Transverse colon (tissue), 4 donors: Measurements from ENCODE around the gene NUP62CL. TPM values are rescaled to one million over a fixed set of nuclear protein-coding genes. Genes with fewer than 3 reads are reported as not detected.

Source experiments
- DNase-seq: peaks from one replicate; pipeline ENCODE4 v3.0.0-alpha.2; 2019
- H3K27ac ChIP-seq, 4 donors: fragments of 200-600 bp; sonication (generic); 2 replicates each; pipeline ENCODE4 v1.5.1; 2016 to 2018; ENCODE audit warnings: inconsistent platforms in 4 of 4
- H3K27me3 ChIP-seq: fragments of 200-600 bp; sonication (generic); 2 replicates; pipeline ENCODE4 v1.5.1; 2017; ENCODE audit warnings: inconsistent platforms
- H3K36me3 ChIP-seq, 4 donors: fragments of 200-600 bp; sonication (generic); 2 replicates each; pipeline ENCODE4 v1.5.1; 2017 to 2019; ENCODE audit warnings: inconsistent platforms in 4 of 4
- H3K4me1 ChIP-seq, 4 donors: fragments of 200-600 bp; sonication (generic); 2 replicates each; pipeline ENCODE4 v1.5.1; 2017 to 2020; ENCODE audit warnings: inconsistent platforms in 4 of 4
- H3K4me3 ChIP-seq, 4 donors: fragments of 200-600 bp; sonication (generic); 1 replicate in 1 of 4; 2 replicates in 3 of 4; pipeline versions ENCODE4 v1.5.1 to v1.6.1; 2017 to 2019; ENCODE audit warnings: inconsistent platforms in 4 of 4
- H3K9me3 ChIP-seq, 2 donors: fragments of 200-600 bp; sonication (generic); 2 replicates each; pipeline ENCODE4 v1.5.1; 2017 to 2019; ENCODE audit warnings: inconsistent platforms in 2 of 2
- EP300 ChIP-seq: sonication (generic); formaldehyde crosslinking; IDR thresholded peaks from one replicate; pipeline ENCODE4 v1.6.1; 2017; ENCODE audit warnings: antibody characterized with exemption, low read depth
- POLR2A ChIP-seq: fragments of 450-650 bp; IDR thresholded peaks from one replicate; pipeline ENCODE4 v1.6.1; 2016; ENCODE audit warnings: antibody characterized with exemption, mild to moderate bottlenecking, moderate library complexity
- POLR2AphosphoS5 ChIP-seq, 3 donors: sonication (generic); formaldehyde crosslinking; IDR thresholded peaks; one replicate each; pipeline ENCODE4 v1.6.1; 2016; ENCODE audit warnings: antibody characterized with exemption in 3 of 3
- WGBS, 2 donors: methylation state at CpG; one replicate each; pipeline ENCODE4 v1.1.5; 2018; ENCODE audit warnings: low coverage in 1 of 2; 5-methylcytosine and 5-hydroxymethylcytosine counted together
- in situ Hi-C, 4 donors: fragments of 200-750 bp; cut with MboI; loops; one replicate each; pipeline versions ENCODE4 v1.15.0 to v1.15.1; 2017; ENCODE audit warnings: low sequenced_read_pairs in 3 of 4, low pct_ligation_motif_present in 1 of 4, low pct_unique_long_range_greater_than_20kb in 1 of 4
- intact Hi-C: fragments of 100-400 bp; cut with DNase I; formaldehyde crosslinking; loops from one replicate; pipeline ENCODE4 v1.15.1; 2023; ENCODE audit warnings: low total_unique reads
- small RNA-seq, 4 donors: library from RNA; depleted of rRNA; stranded (forward); fragments of <200 nt; gene quantifications; one replicate each; pipeline ENCODE3, GENCODE V24; 2016
- total RNA-seq, 4 donors: library from RNA; depleted of rRNA; stranded (reverse); fragments of >200 nt; gene quantifications; one replicate each; pipeline ENCODE4 v1.1.0, GENCODE V29; 2016
- TF ChIP-seq, protein P1 (sequence below), 5 experiments: fragments of 200-600 bp in 3 of 5; fragments of 450-650 bp in 2 of 5; sonication (generic) in 3 of 5; IDR thresholded peaks; 1 replicate in 2 of 5; 2 replicates in 3 of 5; pipeline ENCODE4 v1.5.1; 2016 to 2017; ENCODE audit warnings: antibody characterized with exemption in 5 of 5, inconsistent platforms in 3 of 5, mild to moderate bottlenecking in 2 of 5, moderate library complexity in 1 of 5

NUP62CL gene
- total RNA-seq, 4 donors from 2014 or later = 1.5 to 6.4 (median 3.5) TPM; not detected in 1

DNA sequence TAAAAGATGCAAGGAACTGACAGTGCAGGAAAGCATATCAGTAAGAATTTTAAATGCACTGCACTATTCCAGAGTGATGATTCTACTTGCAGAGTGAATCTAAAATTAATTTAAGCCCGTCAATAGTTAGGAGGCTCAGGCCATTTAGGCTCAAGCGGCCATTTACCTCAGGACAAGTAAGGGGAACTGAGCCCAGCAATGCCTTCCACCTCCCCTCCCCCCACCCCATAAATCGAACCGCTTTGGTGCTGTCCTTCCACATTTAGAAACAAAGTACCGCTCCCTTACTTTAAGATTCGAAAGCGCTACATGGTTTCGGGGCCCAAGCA lies 88.3 kb downstream of the NUP62CL start:
- intact Hi-C loops (no loop called here), in situ Hi-C loops (no loop called here)
- Histone ChIP-seq H3K9me3 (no peaks in the 10 kb centered on the region), H3K27me3 (no peaks in the 10 kb centered on the region), H3K36me3 (no peaks in the 10 kb centered on the region), H3K27ac (peak overlapping the region; percentile 67 to 87 (median 76)), H3K4me1 (peaks cover 0 to 8% (median 0%) of the 10 kb centered on the region in 4 donors), H3K4me3 (peak overlapping the region; percentile 21 to 85 (median 61))
- DNase-seq = no peak
- TF ChIP-seq POLR2A (no peak), POLR2AphosphoS5 (IDR thresholded peaks at IDR 0.05) (no peak), EP300 (no peak)
- TF ChIP-seq, protein P1, sequence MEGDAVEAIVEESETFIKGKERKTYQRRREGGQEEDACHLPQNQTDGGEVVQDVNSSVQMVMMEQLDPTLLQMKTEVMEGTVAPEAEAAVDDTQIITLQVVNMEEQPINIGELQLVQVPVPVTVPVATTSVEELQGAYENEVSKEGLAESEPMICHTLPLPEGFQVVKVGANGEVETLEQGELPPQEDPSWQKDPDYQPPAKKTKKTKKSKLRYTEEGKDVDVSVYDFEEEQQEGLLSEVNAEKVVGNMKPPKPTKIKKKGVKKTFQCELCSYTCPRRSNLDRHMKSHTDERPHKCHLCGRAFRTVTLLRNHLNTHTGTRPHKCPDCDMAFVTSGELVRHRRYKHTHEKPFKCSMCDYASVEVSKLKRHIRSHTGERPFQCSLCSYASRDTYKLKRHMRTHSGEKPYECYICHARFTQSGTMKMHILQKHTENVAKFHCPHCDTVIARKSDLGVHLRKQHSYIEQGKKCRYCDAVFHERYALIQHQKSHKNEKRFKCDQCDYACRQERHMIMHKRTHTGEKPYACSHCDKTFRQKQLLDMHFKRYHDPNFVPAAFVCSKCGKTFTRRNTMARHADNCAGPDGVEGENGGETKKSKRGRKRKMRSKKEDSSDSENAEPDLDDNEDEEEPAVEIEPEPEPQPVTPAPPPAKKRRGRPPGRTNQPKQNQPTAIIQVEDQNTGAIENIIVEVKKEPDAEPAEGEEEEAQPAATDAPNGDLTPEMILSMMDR (IDR thresholded peaks at IDR 0.05) = no peak
- 0 to 56% methylated on average over 1 to 8 of the region's 8 CpGs for WGBS, 2 donors

DNA sequence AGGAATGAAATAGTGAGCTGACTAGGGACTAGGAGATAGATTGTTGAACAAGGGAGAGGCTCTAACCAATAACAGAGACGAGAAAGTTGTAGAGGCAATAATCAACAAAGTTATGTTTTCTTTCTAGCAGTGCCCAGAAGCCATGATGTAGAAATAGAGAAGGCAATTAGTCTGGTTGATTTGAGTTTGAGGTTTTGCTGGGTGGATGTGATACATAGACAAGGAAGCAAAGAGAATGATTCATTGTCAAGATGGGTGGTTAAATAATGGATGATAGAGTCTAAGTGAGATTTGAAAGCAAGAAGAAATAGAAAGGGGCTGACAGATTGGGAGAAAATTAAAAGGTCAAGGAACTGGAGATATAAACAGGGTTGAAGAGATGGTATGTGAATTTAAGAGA lies 98.8 kb downstream of the NUP62CL start:
- Histone ChIP-seq H3K36me3 (no peaks in the 10 kb centered on the region), H3K27me3 (no peaks in the 10 kb centered on the region), H3K4me3 (no peak overlapping the region), H3K27ac (no peak overlapping the region), H3K4me1 (no peaks in the 10 kb centered on the region), H3K9me3 (no peaks in the 10 kb centered on the region)
- intact Hi-C loops (no loop called here), in situ Hi-C loops (no loop called here)
- TF ChIP-seq POLR2A (no peak), POLR2AphosphoS5 (IDR thresholded peaks at IDR 0.05) (no peak), EP300 (no peak)
- TF ChIP-seq, protein P1 (IDR thresholded peaks at IDR 0.05) = no peak
- 82 to 88% methylated on average over 1 of the region's 1 CpG for WGBS, 2 donors
- DNase-seq = no peak

DNA sequence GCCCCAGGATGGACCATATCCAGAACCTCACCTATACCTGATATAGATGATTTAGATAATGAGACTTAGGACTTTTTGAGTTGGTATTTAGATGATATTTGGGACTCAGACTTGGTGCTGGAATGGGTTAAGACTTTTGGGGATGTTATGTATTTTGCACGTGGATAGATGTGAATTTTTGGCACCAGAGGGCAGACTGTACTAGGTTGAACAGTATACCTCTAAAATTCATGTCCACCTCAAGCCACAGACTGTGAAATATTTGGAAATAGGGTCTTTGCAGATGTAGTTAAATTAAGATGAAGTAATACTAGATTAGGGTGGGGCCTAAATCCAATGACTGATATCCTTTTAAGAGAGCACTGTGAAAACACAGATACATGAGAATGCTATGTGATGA lies 103.3 kb downstream of the NUP62CL start:
- no peaks in the 10 kb centered on the region for H3K27me3 ChIP-seq
- H3K9me3 ChIP-seq = no peaks in the 10 kb centered on the region
- intact Hi-C loops = no loop called here
- WGBS, 2 donors = 14% methylated on average over 1 of the region's 1 CpG; no CpG with 5 or more reads in 1 of the 2 donors
- no peak overlapping the region for H3K4me3 ChIP-seq
- no peaks in the 10 kb centered on the region for H3K4me1 ChIP-seq
- in situ Hi-C loops = no loop called here
- DNase-seq = no peak
- H3K27ac ChIP-seq = no peak overlapping the region
- TF ChIP-seq POLR2A (no peak), EP300 (no peak), POLR2AphosphoS5 (IDR thresholded peaks at IDR 0.05) (no peak)
- TF ChIP-seq, protein P1 (IDR thresholded peaks at IDR 0.05) = no peak
- H3K36me3 ChIP-seq = no peaks in the 10 kb centered on the region

DNA sequence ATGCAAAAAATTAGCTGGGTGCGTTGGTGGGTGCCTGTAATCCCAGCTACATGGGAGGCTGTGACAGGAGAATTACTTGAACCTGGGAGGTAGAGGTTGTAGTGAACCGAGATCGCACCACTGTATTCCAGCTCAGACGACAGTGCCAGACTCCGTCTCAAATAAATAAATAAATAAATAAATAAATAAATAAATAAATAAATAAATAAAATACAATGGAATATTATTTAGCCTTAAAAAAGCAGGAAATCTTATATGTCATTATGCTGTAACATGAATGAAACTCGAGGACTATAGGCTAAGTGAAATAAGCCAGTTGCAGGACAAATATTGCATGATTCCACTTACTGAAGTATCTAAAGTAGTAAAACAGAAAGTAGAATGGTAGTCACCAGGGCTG lies 130.1 kb downstream of the NUP62CL start:
- intact Hi-C loops = no loop called here
- 83 to 91% methylated on average over 1 to 6 of the region's 6 CpGs for WGBS, 2 donors
- no peak overlapping the region for H3K27ac ChIP-seq
- DNase-seq = no peak
- TF ChIP-seq POLR2AphosphoS5 (IDR thresholded peaks at IDR 0.05) (no peak), EP300 (no peak), POLR2A (no peak)
- TF ChIP-seq, protein P1 (IDR thresholded peaks at IDR 0.05) = no peak
- in situ Hi-C loops = no loop called here
- H3K4me1 ChIP-seq = no peaks in the 10 kb centered on the region
- H3K9me3 ChIP-seq = no peaks in the 10 kb centered on the region
- no peak overlapping the region for H3K4me3 ChIP-seq
- H3K36me3 ChIP-seq = no peaks in the 10 kb centered on the region
- no peaks in the 10 kb centered on the region for H3K27me3 ChIP-seq

Small RNA genes lying within 50 kb of the gene (small RNA-seq; reads per million reads assigned to genes)
- 0 reads per million in 4 donors for gene RF00019

Other genes starting within 250 kb of the NUP62CL start
- gene MORC4, start 206.2 kb downstream of the NUP62CL start, total RNA-seq = 10 to 100 TPM in 1 of 4 donors, 1 to 10 TPM in 3; 6.3 to 19.1 (median 8.9) TPM
- 10 to 100 TPM; 10.1 to 28.8 (median 20.5) TPM for gene RBM41, start 87.6 kb downstream of the NUP62CL start, total RNA-seq
- not detected for gene DNAAF6, start 178 bp upstream of the NUP62CL start, total RNA-seq
- under 1 TPM in 3 of 4 donors, not detected in 1; under 0.01 to 0.75 (median 0.16) TPM for gene FRMPD3, start 243.2 kb upstream of the NUP62CL start, total RNA-seq